HG03135 (cell line): ENCODE data around the gene AUTS2.

Experiments used
- ATAC-seq: cut with Tn5 transposase; IDR thresholded peaks from one replicate; pipeline ENCODE4 v1.9.1; 2021; ENCODE audit warnings: mild to moderate bottlenecking, moderate library complexity; ENCODE audit not compliant: unreplicated experiment

Gene AUTS2

GRCh38 chr7:70836279-70836678 is 1238.0 kb downstream of the AUTS2 start:
- no peak for ATAC-seq

- no peak for ATAC-seq
These were observed 1238.7 kb downstream of the AUTS2 start for GRCh38 chr7:70836946-70837345.

DNA sequence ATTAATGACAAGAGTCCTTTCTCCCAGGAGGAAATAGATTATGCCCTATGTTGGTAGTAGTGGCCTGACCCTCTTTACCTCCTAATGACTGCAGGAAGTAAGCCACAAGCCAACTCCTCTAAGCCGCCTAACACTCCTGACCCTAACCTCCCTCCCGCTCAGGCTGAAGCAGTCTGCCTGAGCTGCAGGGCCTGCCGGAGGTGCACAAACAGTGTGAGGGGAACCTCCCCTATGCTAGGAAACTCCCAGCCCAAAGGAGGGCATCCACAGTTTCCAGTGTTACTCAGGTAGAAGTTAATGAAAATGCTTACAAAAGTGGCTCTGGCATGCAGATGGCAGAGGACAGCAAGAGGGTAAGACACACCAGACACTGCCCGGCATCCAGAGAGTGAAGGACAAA is 1239.3 kb downstream of the AUTS2 start:
- no peak for ATAC-seq

GRCh38 chr7:70838292-70838907 is 1240.1 kb downstream of the AUTS2 start:
- ATAC-seq: no peak
